ENCODE measurements around the gene KLHL36.

The KLHL36 gene

GRCh38 chr16:84609563-84610177 lies 38.6 kb upstream of the KLHL36 start:
- no peak for TF ChIP-seq CTCF (IDR thresholded peaks at IDR 0.05; ENCODE audit: control extremely low read depth, extremely low read depth, low read depth, missing control alignments)
- CTCF ChIA-PET: interaction anchor here (2.2 to 2.8 kb wide), 2 partner anchors 11 to 12 kb away, joined by 10 to 19 read pairs; no protein-coding TSS in a partner anchor
- DNase-seq (ENCODE audit: extremely low spot score): no peak
- POLR2A ChIA-PET: no interaction called here

- POLR2A ChIA-PET: no interaction called here
- CTCF ChIA-PET: interaction anchor here (1.0 to 2.8 kb wide), 3 partner anchors 8 to 104 kb away, joined by 3 to 19 read pairs (median 6); no protein-coding TSS in a partner anchor
- DNase-seq (ENCODE audit: extremely low spot score): no peak
- TF ChIP-seq CTCF (IDR thresholded peaks at IDR 0.05; ENCODE audit: control extremely low read depth, extremely low read depth, low read depth, missing control alignments): no peak
Measured at GRCh38 chr16:84610376-84610775, 37.9 kb upstream of the KLHL36 start.

DNA sequence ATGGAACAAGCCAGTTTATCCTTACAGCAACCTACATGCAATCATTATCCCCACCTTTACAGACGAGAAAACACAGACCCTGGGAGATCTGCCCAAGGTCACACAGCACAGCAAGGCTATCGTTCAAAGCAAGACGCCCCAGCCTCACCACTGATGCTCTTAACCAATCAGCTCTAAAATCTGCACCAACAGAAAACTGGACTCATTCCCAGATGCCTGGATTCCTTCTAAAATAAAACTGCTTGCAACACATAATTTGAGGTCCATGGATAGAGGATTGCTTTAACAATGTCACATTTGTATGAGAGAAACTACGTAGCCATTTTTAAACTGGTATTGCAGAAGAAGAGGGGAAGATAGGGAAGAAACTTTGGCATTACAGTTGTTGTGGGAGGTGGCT lies 37.3 kb upstream of the KLHL36 start:
- ChIA-PET POLR2A (no interaction called here), CTCF (interaction anchor here (0.8 to 2.8 kb wide), 5 partner anchors 9 to 105 kb away, joined by 3 to 19 read pairs (median 5); no protein-coding TSS in a partner anchor)

GRCh38 chr16:84612686-84613085 lies 35.6 kb upstream of the KLHL36 start:
- DNase-seq (ENCODE audit: extremely low spot score): no peak
- CTCF ChIA-PET: interaction anchor here (2.8 kb wide), 1 partner anchor 9 kb away, joined by 19 read pairs; no protein-coding TSS in a partner anchor
- TF ChIP-seq CTCF (IDR thresholded peaks at IDR 0.05; ENCODE audit: control extremely low read depth, extremely low read depth, low read depth, missing control alignments): no peak
- POLR2A ChIA-PET: no interaction called here

More for the DNA sequence above, 37.3 kb upstream of the KLHL36 start:
- no peak for TF ChIP-seq CTCF (IDR thresholded peaks at IDR 0.05; ENCODE audit: control extremely low read depth, extremely low read depth, low read depth, missing control alignments)
- no peak for DNase-seq (ENCODE audit: extremely low spot score)

- CTCF ChIA-PET: interaction anchor here (3.8 kb wide), 1 partner anchor 7 kb away, joined by 15 read pairs; no protein-coding TSS in a partner anchor
- POLR2A ChIA-PET: no interaction called here
- TF ChIP-seq CTCF (IDR thresholded peaks at IDR 0.05; ENCODE audit: control extremely low read depth, extremely low read depth, low read depth, missing control alignments): no peak
- no peak for DNase-seq (ENCODE audit: extremely low spot score)
Measured at GRCh38 chr16:84613408-84614072, 34.8 kb upstream of the KLHL36 start.

DNA sequence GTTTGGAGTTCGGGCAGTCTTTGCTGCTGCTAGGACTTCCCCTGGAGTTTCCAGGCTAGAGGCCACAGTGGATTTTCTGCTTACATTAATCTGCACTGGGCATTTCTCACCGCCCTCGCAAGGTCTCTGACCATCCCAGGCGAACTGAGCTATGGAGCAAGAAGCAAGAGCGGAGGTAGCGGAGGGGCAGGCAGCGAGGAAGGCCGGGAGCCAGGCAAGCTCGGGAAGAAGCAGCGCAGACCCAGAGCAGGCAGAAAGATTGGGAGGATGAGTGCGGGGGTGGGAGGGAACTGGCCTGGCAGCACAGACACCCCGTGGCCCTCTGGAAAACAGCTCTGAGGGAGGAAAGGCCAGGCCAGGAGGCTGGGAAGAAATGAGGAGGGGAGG lies 34.2 kb upstream of the KLHL36 start:
- ChIA-PET CTCF (interaction anchor here (2.6 to 3.8 kb wide), 2 partner anchors 7 to 112 kb away, joined by 10 to 15 read pairs; no protein-coding TSS in a partner anchor), POLR2A (interaction anchor here (0.5 kb wide), 1 partner anchor 332 kb away, joined by 4 read pairs; no protein-coding TSS in a partner anchor)
- no peak for TF ChIP-seq CTCF (IDR thresholded peaks at IDR 0.05; ENCODE audit: control extremely low read depth, extremely low read depth, low read depth, missing control alignments)
- DNase-seq (ENCODE audit: extremely low spot score): no peak
